Measurements from ENCODE around the gene SCMH1. TPM values are rescaled to one million over a fixed set of nuclear protein-coding genes. Genes with fewer than 3 reads are reported as not detected.

Gene SCMH1
- total RNA-seq, 1 experiment from 2014 or later = 28.0 TPM

- H4K20me1 ChIP-seq (ENCODE audit: insufficient read depth) = no peaks in the 10 kb centered on the region
- ChIA-PET POLR2A (no interaction called here), RAD21 (ENCODE audit: low non-redundant PET in 1 of 2, low total read pairs in 2 of 2, uncharacterized antibody in 2 of 2, unreplicated experiment in 2 of 2) (no interaction called here), CTCF (no interaction called here)
- DNase-seq (ENCODE audit: low read depth, low spot score) = no peak
- H3K27me3 ChIP-seq (ENCODE audit: insufficient read depth, low read length) = no peaks in the 10 kb centered on the region
- H3K9me3 ChIP-seq (ENCODE audit: control insufficient read depth in 1 of 2, insufficient read depth in 1 of 2, low read depth in 1 of 2, low read length in 2 of 2) = no peaks in the 10 kb centered on the region
- H3K79me2 ChIP-seq (ENCODE audit: insufficient read depth, low read length) = no peaks in the 10 kb centered on the region
- no peak overlapping the region for H3K4me3 ChIP-seq (replicated peaks in 1 of 2; ENCODE audit: low read depth in 1 of 2, low read length in 2 of 2)
- no peak for ATAC-seq
- TF ChIP-seq ELF1 (IDR thresholded peaks at IDR 0.05; ENCODE audit: borderline replicate concordance, low read depth) (no peak), CEBPB (IDR thresholded peaks at IDR 0.05; ENCODE audit: low read depth) (no peak), FOSL1 (IDR thresholded peaks at IDR 0.05; ENCODE audit: low read depth) (no peak), POLR2A (IDR thresholded peaks at IDR 0.05; ENCODE audit: borderline replicate concordance, extremely low read depth, insufficient read depth, insufficient read length) (no peak), RAD21 (IDR thresholded peaks at IDR 0.05; ENCODE audit: low read depth) (no peak), SIN3A (IDR thresholded peaks at IDR 0.05; ENCODE audit: low read depth) (no peak), POLR2AphosphoS5 (IDR thresholded peaks at IDR 0.05; ENCODE audit: low read depth, low read length) (no peak), CBX3 (IDR thresholded peaks at IDR 0.05; ENCODE audit: low read depth) (no peak), JUND (IDR thresholded peaks at IDR 0.05) (no peak), EGR1 (IDR thresholded peaks at IDR 0.05; ENCODE audit: low read depth) (no peak), ATF3 (IDR thresholded peaks at IDR 0.05) (no peak)
- H2AFZ ChIP-seq (ENCODE audit: low read depth, low read length, poor library complexity, severe bottlenecking) = no peak overlapping the region
- peaks cover 0 to 2% of the 10 kb centered on the region in 2 experiments; a peak in 1 of 4 replicates for H3K4me1 ChIP-seq (ENCODE audit: control insufficient read depth in 1 of 2, insufficient read depth in 2 of 2, low read length in 2 of 2)
- H3K36me3 ChIP-seq (ENCODE audit: control insufficient read depth in 1 of 2, insufficient read depth in 2 of 2, low read length in 2 of 2) = no peaks in the 10 kb centered on the region
- no peaks in the 10 kb centered on the region for H3K9me2 ChIP-seq (ENCODE audit: insufficient read depth)
- no peak overlapping the region for H3K27ac ChIP-seq (ENCODE audit: low read depth, low read length)
- no peak overlapping the region for H3K4me2 ChIP-seq (ENCODE audit: low read length)
- BruUV-seq (replicated peaks) = no TSS peak
- H3K9ac ChIP-seq (ENCODE audit: low read length) = no peak overlapping the region
- intact Hi-C loops (cut with micrococcal nuclease) = no loop called here
Observed at GRCh38 chr1:41272601-41273000, 30.5 kb upstream of the SCMH1 start.

GRCh38 chr1:41268154-41268770 is 26.2 kb upstream of the SCMH1 start:
- no peaks in the 10 kb centered on the region for H4K20me1 ChIP-seq (ENCODE audit: insufficient read depth)
- ChIA-PET POLR2A (no interaction called here), RAD21 (ENCODE audit: low non-redundant PET in 1 of 2, low total read pairs in 2 of 2, uncharacterized antibody in 2 of 2, unreplicated experiment in 2 of 2) (interaction anchor here in 1 of 2 experiments (0.7 kb wide), 1 partner anchor 74 kb away, joined by 3 read pairs; no protein-coding TSS in a partner anchor), CTCF (interaction anchor here (1.0 to 1.9 kb wide), 3 partner anchors 14 to 164 kb away, joined by 4 to 8 read pairs (median 5); no protein-coding TSS in a partner anchor)
- no peaks in the 10 kb centered on the region for H3K36me3 ChIP-seq (ENCODE audit: control insufficient read depth in 1 of 2, insufficient read depth in 2 of 2, low read length in 2 of 2)
- H3K4me1 ChIP-seq (ENCODE audit: control insufficient read depth in 1 of 2, insufficient read depth in 2 of 2, low read length in 2 of 2) = peaks cover 0 to 2% of the 10 kb centered on the region in 2 experiments; a peak in 1 of 4 replicates
- H3K27me3 ChIP-seq (ENCODE audit: insufficient read depth, low read length) = no peaks in the 10 kb centered on the region
- intact Hi-C loops (cut with micrococcal nuclease) = loop anchor here (1.0 to 10.0 kb wide), 5 partner anchors 149 to 907 kb away; no protein-coding TSS in a partner anchor
- no peaks in the 10 kb centered on the region for H3K9me2 ChIP-seq (ENCODE audit: insufficient read depth)
- no peaks in the 10 kb centered on the region for H3K79me2 ChIP-seq (ENCODE audit: insufficient read depth, low read length)
- H3K9ac ChIP-seq (ENCODE audit: low read length) = no peak overlapping the region
- H3K4me2 ChIP-seq (ENCODE audit: low read length) = peak overlapping the region; percentile 35
- peak; percentile 50 for DNase-seq (ENCODE audit: low read depth, low spot score)
- H3K4me3 ChIP-seq (replicated peaks in 1 of 2; ENCODE audit: low read depth in 1 of 2, low read length in 2 of 2) = no peak overlapping the region
- no peak overlapping the region for H2AFZ ChIP-seq (ENCODE audit: low read depth, low read length, poor library complexity, severe bottlenecking)
- BruUV-seq (replicated peaks) = no TSS peak
- no peaks in the 10 kb centered on the region for H3K9me3 ChIP-seq (ENCODE audit: control insufficient read depth in 1 of 2, insufficient read depth in 1 of 2, low read depth in 1 of 2, low read length in 2 of 2)
- H3K27ac ChIP-seq (ENCODE audit: low read depth, low read length) = no peak overlapping the region
- ATAC-seq = peak; percentile 96
- TF ChIP-seq CBX3 (IDR thresholded peaks at IDR 0.05; ENCODE audit: low read depth) (no peak), TCF7L2 (IDR thresholded peaks at IDR 0.05; ENCODE audit: borderline replicate concordance, extremely low read depth, insufficient read depth, insufficient read length) (no peak), RAD21 (IDR thresholded peaks at IDR 0.05; ENCODE audit: low read depth) (peak; percentile 96), FOSL1 (IDR thresholded peaks at IDR 0.05; ENCODE audit: low read depth) (no peak), EGR1 (IDR thresholded peaks at IDR 0.05; ENCODE audit: low read depth) (no peak), SRF (IDR thresholded peaks at IDR 0.05; ENCODE audit: low read depth) (no peak), JUND (IDR thresholded peaks at IDR 0.05) (no peak), CEBPB (IDR thresholded peaks at IDR 0.05; ENCODE audit: low read depth) (no peak)
- TF ChIP-seq, protein P1, sequence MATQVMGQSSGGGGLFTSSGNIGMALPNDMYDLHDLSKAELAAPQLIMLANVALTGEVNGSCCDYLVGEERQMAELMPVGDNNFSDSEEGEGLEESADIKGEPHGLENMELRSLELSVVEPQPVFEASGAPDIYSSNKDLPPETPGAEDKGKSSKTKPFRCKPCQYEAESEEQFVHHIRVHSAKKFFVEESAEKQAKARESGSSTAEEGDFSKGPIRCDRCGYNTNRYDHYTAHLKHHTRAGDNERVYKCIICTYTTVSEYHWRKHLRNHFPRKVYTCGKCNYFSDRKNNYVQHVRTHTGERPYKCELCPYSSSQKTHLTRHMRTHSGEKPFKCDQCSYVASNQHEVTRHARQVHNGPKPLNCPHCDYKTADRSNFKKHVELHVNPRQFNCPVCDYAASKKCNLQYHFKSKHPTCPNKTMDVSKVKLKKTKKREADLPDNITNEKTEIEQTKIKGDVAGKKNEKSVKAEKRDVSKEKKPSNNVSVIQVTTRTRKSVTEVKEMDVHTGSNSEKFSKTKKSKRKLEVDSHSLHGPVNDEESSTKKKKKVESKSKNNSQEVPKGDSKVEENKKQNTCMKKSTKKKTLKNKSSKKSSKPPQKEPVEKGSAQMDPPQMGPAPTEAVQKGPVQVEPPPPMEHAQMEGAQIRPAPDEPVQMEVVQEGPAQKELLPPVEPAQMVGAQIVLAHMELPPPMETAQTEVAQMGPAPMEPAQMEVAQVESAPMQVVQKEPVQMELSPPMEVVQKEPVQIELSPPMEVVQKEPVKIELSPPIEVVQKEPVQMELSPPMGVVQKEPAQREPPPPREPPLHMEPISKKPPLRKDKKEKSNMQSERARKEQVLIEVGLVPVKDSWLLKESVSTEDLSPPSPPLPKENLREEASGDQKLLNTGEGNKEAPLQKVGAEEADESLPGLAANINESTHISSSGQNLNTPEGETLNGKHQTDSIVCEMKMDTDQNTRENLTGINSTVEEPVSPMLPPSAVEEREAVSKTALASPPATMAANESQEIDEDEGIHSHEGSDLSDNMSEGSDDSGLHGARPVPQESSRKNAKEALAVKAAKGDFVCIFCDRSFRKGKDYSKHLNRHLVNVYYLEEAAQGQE (IDR thresholded peaks at IDR 0.05; ENCODE audit: low read depth) = no peak
- TF ChIP-seq, protein P2, sequence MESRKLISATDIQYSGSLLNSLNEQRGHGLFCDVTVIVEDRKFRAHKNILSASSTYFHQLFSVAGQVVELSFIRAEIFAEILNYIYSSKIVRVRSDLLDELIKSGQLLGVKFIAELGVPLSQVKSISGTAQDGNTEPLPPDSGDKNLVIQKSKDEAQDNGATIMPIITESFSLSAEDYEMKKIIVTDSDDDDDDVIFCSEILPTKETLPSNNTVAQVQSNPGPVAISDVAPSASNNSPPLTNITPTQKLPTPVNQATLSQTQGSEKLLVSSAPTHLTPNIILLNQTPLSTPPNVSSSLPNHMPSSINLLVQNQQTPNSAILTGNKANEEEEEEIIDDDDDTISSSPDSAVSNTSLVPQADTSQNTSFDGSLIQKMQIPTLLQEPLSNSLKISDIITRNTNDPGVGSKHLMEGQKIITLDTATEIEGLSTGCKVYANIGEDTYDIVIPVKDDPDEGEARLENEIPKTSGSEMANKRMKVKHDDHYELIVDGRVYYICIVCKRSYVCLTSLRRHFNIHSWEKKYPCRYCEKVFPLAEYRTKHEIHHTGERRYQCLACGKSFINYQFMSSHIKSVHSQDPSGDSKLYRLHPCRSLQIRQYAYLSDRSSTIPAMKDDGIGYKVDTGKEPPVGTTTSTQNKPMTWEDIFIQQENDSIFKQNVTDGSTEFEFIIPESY (IDR thresholded peaks at IDR 0.05; ENCODE audit: extremely low read depth, insufficient replicate concordance, low read length) = no peak
